Spleen (tissue), 11 donors: ENCODE measurements around the gene TBC1D22A. TPM values are rescaled to one million over a fixed set of nuclear protein-coding genes. Genes with fewer than 3 reads are reported as not detected.
"Not testable (repeated sequence)": the region's sequence is repeated elsewhere in the genome, so short reads cannot be mapped to it uniquely, and the experiment has no call there.

Source experiments
- DNase-seq: peaks from one replicate; pipeline ENCODE4 v3.0.0-alpha.2; 2020
- H3K27ac ChIP-seq, 8 donors: fragments of 200-600 bp; sonication (generic) in 7 of 8; 1 replicate in 4 of 8; 2 replicates in 4 of 8; pipeline versions ENCODE4 v1.5.0 to v1.8.0; 2016 to 2021; ENCODE audit warnings: inconsistent platforms in 4 of 8, mild to moderate bottlenecking in 4 of 8, moderate library complexity in 1 of 8
- H3K27me3 ChIP-seq, 7 donors: fragments of 200-600 bp; sonication (generic) in 6 of 7; replicated peaks in 1 of 7; 1 replicate in 4 of 7; 2 replicates in 3 of 7; pipeline versions ENCODE4 v1.5.0 to v1.8.0; 2016 to 2021; ENCODE audit warnings: inconsistent platforms in 3 of 7, mild to moderate bottlenecking in 1 of 7
- H3K36me3 ChIP-seq, 6 donors: fragments of 200-600 bp; sonication (generic) in 5 of 6; 1 replicate in 4 of 6; 2 replicates in 2 of 6; pipeline versions ENCODE4 v1.5.0 to v1.8.0; 2016 to 2021; ENCODE audit warnings: inconsistent platforms in 2 of 6
- H3K4me1 ChIP-seq, 6 donors: fragments of 200-600 bp; sonication (generic) in 5 of 6; 1 replicate in 3 of 6; 2 replicates in 3 of 6; pipeline versions ENCODE4 v1.5.0 to v1.8.0; 2016 to 2021; ENCODE audit warnings: inconsistent platforms in 3 of 6
- H3K4me3 ChIP-seq, 8 donors: fragments of 200-600 bp; sonication (generic) in 7 of 8; 1 replicate in 4 of 8; 2 replicates in 4 of 8; pipeline versions ENCODE4 v1.5.0 to v1.8.0; 2016 to 2021; ENCODE audit warnings: inconsistent platforms in 4 of 8, mild to moderate bottlenecking in 4 of 8, moderate library complexity in 2 of 8
- H3K9me3 ChIP-seq, 8 donors: fragments of 200-600 bp; sonication (generic) in 7 of 8; 1 replicate in 4 of 8; 2 replicates in 4 of 8; pipeline versions ENCODE4 v1.5.0 to v1.8.0; 2016 to 2021; ENCODE audit warnings: inconsistent platforms in 4 of 8
- POLR2A ChIP-seq, 3 donors: fragments of 450-650 bp; IDR thresholded peaks; one replicate each; pipeline ENCODE4 v1.5.1; 2017; ENCODE audit warnings: antibody characterized with exemption in 3 of 3, mild to moderate bottlenecking in 1 of 3
- POLR2AphosphoS5 ChIP-seq, 3 donors: sonication (generic); formaldehyde crosslinking; IDR thresholded peaks; one replicate each; pipeline ENCODE4 v1.5.1; 2017; ENCODE audit warnings: antibody characterized with exemption in 3 of 3
- WGBS, 5 donors: extraction: QIAGEN DNeasy Blood & Tissue Kit in 3 of 5; methylation state at CpG; one replicate each; pipeline versions ENCODE4 v1.1.5 to v1.1.7; 2013 to 2018; 5-methylcytosine and 5-hydroxymethylcytosine counted together
- intact Hi-C: fragments of 100-400 bp; cut with DNase I; formaldehyde crosslinking; loops from one replicate; pipeline ENCODE4 v1.15.0; 2023; ENCODE audit warnings: low total_unique reads
- polyA plus RNA-seq, 3 donors: library from polyadenylated mRNA; stranded (reverse); fragments of 200-250 nt; gene quantifications; one replicate each; pipeline ENCODE4 v1.2.1, GENCODE V29; 2013
- total RNA-seq, 7 donors: library from RNA; depleted of rRNA in 3 of 7; stranded (reverse); fragments of >200 nt in 3 of 7; fragmentation: NEBNext Ultra II Directional in 4 of 7; extraction: Animal tissue kit (Norgen Biotek cat#: 25700) in 4 of 7; gene quantifications; one replicate each; pipeline versions ENCODE4 v1.1.0 to v1.2.1, GENCODE V29; 2016 to 2021
- TF ChIP-seq, protein P1 (sequence below), 11 experiments: fragments of 200-600 bp in 7 of 11; fragments of 450-650 bp in 4 of 11; sonication (generic) in 4 of 11; IDR thresholded peaks in 8 of 11; conservative IDR thresholded peaks in 3 of 11; 1 replicate in 7 of 11; 2 replicates in 4 of 11; pipeline versions ENCODE4 v1.4.0 to v1.8.0; 2016 to 2021; ENCODE audit warnings: antibody characterized with exemption in 11 of 11, inconsistent platforms in 4 of 11, mild to moderate bottlenecking in 1 of 11
- donor health status: healthy with polysubstance abuse.
- donor health status: DM: no; HTN: no; CAD: no; lungs with moderate emphysema.
- donor health status: DM: no; HTN: no; CAD: no.
- donor health status: Bipolar disorder and iron deficiency.
- donor health status: healthy.
- donor health status: DM: no; HTN: no; CAD: no.
- donor health status: DM: yes; HTN: yes; CAD: no.

TBC1D22A gene
- total and polyA plus RNA-seq, 10 donors = 17.2 to 66.9 (median 49.6) TPM

DNA sequence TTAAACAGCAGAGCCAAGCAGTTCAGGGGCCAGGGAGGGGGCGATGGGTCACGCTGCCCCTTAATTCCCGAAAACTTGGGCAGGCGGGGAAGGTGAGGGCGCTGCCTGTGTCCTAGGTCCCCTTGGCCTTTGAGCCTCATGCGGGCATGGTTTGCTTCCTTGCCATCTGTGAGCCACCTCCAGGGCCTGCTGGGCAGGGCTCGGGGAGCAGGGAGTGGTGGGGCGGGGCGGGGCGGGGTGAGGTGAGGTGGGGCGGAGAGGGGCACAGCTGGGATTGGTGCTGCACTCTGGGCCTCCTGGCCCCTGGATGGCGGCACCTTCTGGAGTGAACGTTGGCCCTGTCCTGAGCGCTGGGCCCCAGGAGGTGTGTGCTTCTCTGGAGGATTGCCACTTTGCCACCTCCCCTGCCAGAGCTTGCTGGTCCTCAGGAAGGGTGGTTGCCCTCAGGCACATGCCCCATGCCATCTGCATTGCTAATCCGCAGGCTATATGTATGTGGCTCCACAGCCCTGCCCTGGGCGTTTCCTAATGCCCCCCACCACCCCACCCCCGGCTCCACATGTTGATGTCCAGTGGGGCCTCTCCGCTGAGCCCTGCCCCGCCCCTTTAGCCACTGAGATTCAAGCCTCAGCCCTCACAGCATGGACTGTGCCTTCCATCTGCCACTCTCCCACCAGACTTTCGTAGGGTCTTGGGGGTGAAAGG, 352.5 kb downstream of the TBC1D22A start:
- Histone ChIP-seq H3K9me3 (no peaks in the 10 kb centered on the region), H3K27me3 (no peaks in the 10 kb centered on the region), H3K27ac (no peak overlapping the region), H3K4me1 (no peaks in the 10 kb centered on the region), H3K36me3 (peaks cover 0 to 79% (median 27%) of the 10 kb centered on the region in 6 donors), H3K4me3 (no peak overlapping the region)
- 92 to 95% (median 93%) methylated on average over 10 to 20 of the region's 20 CpGs for WGBS, 5 donors
- intact Hi-C loops = no loop called here
- no peak for DNase-seq
- TF ChIP-seq POLR2AphosphoS5 (IDR thresholded peaks at IDR 0.05) = no peak
- TF ChIP-seq POLR2A (IDR thresholded peaks at IDR 0.05) = no peak
- TF ChIP-seq, protein P1, sequence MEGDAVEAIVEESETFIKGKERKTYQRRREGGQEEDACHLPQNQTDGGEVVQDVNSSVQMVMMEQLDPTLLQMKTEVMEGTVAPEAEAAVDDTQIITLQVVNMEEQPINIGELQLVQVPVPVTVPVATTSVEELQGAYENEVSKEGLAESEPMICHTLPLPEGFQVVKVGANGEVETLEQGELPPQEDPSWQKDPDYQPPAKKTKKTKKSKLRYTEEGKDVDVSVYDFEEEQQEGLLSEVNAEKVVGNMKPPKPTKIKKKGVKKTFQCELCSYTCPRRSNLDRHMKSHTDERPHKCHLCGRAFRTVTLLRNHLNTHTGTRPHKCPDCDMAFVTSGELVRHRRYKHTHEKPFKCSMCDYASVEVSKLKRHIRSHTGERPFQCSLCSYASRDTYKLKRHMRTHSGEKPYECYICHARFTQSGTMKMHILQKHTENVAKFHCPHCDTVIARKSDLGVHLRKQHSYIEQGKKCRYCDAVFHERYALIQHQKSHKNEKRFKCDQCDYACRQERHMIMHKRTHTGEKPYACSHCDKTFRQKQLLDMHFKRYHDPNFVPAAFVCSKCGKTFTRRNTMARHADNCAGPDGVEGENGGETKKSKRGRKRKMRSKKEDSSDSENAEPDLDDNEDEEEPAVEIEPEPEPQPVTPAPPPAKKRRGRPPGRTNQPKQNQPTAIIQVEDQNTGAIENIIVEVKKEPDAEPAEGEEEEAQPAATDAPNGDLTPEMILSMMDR (IDR thresholded peaks at IDR 0.05 in 8 of 11, conservative IDR thresholded peaks at IDR 0.05 in 3 of 11) = no peak

DNA sequence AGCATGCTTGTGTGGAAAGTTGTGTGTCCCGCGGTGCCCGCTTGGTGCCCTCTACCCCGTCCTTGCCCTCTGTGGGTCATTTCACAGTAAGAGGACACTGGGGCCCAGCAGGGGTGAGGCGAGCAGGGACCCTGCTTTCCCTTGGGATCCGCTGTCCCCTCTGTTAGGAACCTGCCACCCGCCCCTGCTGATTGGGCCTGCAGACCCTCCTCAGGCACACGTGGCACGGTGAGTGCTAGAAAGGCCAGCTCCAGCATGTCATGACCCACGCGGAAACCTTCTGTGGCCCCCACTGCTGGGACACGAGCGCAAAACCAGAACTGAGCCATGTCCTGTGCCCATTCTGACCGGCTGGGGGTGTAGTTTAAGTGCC, 353.1 kb downstream of the TBC1D22A start:
- Histone ChIP-seq H3K36me3 (peaks cover 0 to 74% (median 27%) of the 10 kb centered on the region in 6 donors), H3K27me3 (no peaks in the 10 kb centered on the region), H3K9me3 (no peaks in the 10 kb centered on the region), H3K4me1 (no peaks in the 10 kb centered on the region), H3K4me3 (no peak overlapping the region), H3K27ac (no peak overlapping the region)
- intact Hi-C loops = no loop called here
- no peak for DNase-seq
- WGBS, 5 donors = 89 to 96% (median 93%) methylated on average over 14 of the region's 14 CpGs
- TF ChIP-seq POLR2AphosphoS5 (IDR thresholded peaks at IDR 0.05) (no peak), POLR2A (IDR thresholded peaks at IDR 0.05) (no peak)
- TF ChIP-seq, protein P1 (IDR thresholded peaks at IDR 0.05 in 8 of 11, conservative IDR thresholded peaks at IDR 0.05 in 3 of 11) = no peak

DNA sequence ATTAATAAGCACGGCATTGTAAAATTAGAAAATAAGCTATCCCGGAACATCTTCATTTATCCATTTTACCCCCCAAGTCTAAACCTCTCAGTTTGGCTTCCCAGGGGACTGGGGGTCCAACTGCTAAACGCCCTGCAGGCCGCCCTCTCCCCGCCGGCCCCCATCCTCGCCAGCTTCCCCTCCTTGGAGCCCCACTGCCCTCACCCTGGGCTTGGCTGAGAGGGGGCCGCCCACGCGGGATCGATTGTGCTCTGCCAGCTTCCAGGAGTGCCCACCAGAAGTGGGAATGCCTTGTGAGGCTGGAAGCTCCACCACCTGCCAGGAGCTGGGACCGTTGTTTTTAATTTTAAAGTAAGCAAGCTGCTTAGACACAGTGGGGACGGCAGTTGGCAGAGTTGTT, 353.5 kb downstream of the TBC1D22A start:
- intact Hi-C loops = no loop called here
- H3K27ac ChIP-seq = no peak overlapping the region
- WGBS, 5 donors = 87 to 98% (median 89%) methylated on average over 13 of the region's 13 CpGs
- TF ChIP-seq, protein P1 (IDR thresholded peaks at IDR 0.05 in 8 of 11, conservative IDR thresholded peaks at IDR 0.05 in 3 of 11) = no peak
- no peak for TF ChIP-seq POLR2A (IDR thresholded peaks at IDR 0.05)
- no peak for TF ChIP-seq POLR2AphosphoS5 (IDR thresholded peaks at IDR 0.05)
- peaks cover 0 to 70% (median 23%) of the 10 kb centered on the region in 6 donors for H3K36me3 ChIP-seq
- no peaks in the 10 kb centered on the region for H3K4me1 ChIP-seq
- no peak for DNase-seq
- no peaks in the 10 kb centered on the region for H3K27me3 ChIP-seq
- H3K4me3 ChIP-seq = no peak overlapping the region
- no peaks in the 10 kb centered on the region for H3K9me3 ChIP-seq

DNA sequence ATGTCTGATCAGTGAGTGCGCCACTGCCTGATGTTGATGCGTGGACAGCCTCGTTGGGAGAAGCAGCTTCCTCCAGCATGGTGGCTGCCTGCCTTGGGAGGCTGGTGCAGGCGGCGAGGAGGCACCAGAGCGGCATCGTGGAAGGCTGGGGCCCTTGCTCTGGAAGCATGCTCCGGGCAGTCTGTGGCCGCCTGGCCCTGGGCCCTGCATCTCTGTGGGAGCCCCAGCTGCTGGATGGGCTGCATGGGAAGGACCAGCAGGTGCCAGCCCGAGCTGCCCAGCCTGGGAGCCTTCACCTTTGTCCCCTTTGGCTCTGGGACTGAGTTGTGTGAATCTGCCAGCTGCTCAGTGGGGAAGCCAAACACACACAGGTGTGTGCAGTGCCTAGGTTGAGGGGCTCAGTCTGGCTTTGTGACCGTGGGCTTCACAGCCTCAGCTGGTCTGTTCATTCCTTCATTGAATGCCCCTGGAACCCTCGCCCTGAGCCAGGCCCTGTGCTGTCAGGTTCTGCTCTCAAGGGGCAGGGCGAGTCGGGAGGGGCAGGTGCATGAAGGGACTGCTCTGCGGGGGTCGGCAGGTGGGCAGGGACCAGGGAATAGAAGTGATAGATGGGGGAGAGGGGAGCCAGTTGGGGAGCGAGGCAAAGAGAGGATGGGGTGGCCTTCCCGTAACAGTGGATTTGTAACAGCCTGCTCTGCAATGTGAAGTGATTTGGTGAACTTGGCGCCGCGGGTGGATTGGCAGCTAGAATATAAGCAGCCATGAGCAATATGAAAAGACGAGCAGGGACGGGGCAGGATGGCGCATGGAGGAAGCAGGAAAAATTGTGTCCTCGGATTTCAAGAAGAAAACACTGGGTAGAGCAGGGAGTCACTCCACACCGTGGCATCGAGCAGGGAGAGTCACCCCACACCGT, 354.2 kb downstream of the TBC1D22A start:
- no peak overlapping the region for H3K4me3 ChIP-seq
- H3K4me1 ChIP-seq = no peaks in the 10 kb centered on the region
- DNase-seq = no peak
- no peaks in the 10 kb centered on the region for H3K27me3 ChIP-seq
- H3K36me3 ChIP-seq = peaks cover 0 to 69% (median 18%) of the 10 kb centered on the region in 6 donors
- no peak overlapping the region for H3K27ac ChIP-seq
- no peaks in the 10 kb centered on the region for H3K9me3 ChIP-seq
- peak in 1 of 3 donors; percentile 30 for TF ChIP-seq POLR2AphosphoS5 (IDR thresholded peaks at IDR 0.05)
- TF ChIP-seq, protein P1 (IDR thresholded peaks at IDR 0.05 in 8 of 11, conservative IDR thresholded peaks at IDR 0.05 in 3 of 11) = no peak
- intact Hi-C loops = no loop called here
- 94 to 96% (median 95%) methylated on average over 25 to 28 of the region's 28 CpGs for WGBS, 5 donors

DNA sequence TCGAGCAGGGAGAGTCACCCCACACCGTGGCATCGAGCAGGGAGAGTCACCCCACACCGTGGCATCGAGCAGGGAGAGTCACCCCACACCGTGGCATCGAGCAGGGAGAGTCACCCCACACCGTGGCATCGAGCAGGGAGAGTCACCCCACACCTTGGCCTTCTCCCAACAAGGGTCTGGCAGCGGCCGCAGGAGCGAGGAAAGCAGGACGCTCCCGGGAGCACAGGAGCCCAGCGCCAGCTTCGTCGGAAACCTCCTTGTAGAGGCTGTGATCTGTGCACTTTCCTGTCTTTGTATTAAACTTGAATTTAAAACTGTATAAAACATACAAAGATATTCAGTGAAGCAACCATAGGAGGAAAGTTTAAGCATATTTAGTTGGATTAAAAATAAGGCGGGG, 355.0 kb downstream of the TBC1D22A start:
- H3K4me3 ChIP-seq, H3K4me1 ChIP-seq, intact Hi-C loops, H3K9me3 ChIP-seq, DNase-seq, H3K27me3 ChIP-seq, H3K27ac ChIP-seq: not testable (repeated sequence)
- peaks cover 0 to 69% (median 10%) of the 10 kb centered on the region in 6 donors for H3K36me3 ChIP-seq
- 95 to 98% (median 96%) methylated on average over 11 to 14 of the region's 18 CpGs for WGBS, 5 donors
